NOMO-1 treated with dmso at 0.1 percent for 144 hours (cell line): Measurements from ENCODE around the gene MAPT.
"Not testable (repeated sequence)": the region's sequence is repeated elsewhere in the genome, so short reads cannot be mapped to it uniquely, and the experiment has no call there.

Experiments
- DNase-seq: peaks from one replicate; lab custom pipeline; 2025; ENCODE audit not compliant: unreplicated experiment; lab: John Stamatoyannopoulos, UW

MAPT gene

GRCh38 chr17:45896803-45897693 is 2.7 kb downstream of the MAPT start:
- DNase-seq, result no peak

- no peak for DNase-seq
Measured at GRCh38 chr17:45900136-45900535, 5.8 kb downstream of the MAPT start.

DNA sequence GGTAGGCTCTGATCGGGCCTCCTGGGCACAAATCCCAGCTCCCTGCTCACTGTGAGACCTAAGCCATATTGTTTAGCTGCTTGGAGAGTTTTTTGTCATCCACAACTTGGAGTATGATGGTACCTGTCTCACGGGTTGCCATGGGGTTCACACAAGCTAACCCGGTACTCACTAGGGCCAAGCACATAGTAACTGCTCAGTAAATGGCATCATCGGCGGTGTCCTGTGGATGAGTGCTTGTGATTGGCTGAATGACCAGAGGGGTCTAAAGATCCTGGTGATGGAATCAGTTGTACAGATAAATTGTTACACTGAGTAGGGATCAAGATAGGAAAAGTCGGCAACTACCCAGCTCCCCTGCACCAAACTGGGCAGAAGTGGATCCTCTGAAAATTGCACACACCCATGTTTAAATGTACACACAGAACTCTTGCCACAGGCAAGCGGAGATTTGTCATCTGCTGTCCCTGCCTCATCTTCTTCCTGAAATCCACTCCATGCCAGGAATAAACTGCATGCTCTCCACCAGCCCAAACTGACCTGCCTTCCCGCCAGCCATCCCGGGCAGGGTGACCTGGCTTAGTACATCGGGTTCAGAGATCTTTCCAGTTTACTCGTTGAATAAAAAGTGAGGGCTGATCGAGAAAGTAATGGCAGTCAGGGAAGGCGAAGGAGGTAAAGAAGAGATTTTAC is 6.5 kb downstream of the MAPT start:
- no peak for DNase-seq

DNA sequence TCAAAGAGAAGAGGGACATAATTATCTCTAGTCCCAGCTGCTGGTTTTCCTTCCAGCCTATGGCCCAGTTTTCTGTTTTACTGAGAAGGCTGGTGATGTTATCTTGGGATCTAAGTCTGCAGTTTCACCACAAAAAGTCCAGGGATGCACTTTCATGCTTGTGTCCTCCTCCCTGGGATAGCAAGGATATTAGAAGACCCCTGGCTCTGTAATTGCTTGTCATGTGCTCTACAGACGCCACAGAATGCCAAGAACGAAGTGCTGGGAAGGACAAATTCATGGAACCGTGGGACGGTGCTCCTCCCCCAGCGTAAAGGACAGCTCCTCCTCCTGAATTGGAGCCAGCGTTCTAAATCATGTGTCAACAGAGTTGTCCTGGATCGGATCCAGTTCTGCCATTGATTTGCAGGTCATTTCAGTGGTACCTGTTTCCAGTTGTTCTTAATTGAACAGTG is 8.6 kb downstream of the MAPT start:
- no peak for DNase-seq

DNA sequence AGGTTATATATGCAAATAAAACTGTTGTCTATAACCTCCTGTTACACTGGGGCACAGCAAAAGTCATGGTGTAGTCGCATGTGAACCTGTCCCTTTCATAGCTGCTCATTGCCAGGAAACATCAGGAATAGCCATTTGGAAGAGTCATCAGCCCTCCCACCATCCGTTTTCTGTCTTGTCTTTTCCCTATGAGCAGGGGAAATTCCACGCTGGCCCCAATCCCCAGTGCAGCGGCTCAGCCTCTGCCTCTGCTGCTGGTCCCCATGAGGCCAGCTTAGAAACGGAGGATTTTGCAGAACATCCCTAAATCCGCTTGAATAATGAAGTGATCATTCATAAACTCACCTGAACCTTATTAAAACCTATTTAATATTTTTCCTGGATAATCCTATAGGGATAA is 10.5 kb downstream of the MAPT start:
- no peak for DNase-seq

DNA sequence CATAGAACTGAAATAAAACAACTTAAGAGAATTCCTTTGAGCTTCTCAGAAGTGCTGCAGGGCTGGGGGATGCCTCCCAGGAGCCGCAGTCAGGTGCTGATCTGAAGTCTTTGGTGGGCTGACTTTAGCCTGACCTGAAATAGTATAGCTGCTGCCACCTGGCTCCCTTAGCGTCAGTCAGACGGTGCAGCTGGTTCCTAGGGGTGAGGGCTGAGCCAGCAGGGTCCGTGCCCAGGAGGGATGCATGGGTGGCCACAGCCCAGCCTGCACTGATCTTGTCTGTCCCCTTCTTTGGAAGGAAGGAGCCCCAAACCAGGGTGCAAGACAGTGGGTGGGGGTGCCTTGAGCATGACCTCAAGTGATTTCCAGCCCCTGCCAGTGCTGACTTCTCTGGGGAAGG is 11.5 kb downstream of the MAPT start:
- DNase-seq, result no peak

DNA sequence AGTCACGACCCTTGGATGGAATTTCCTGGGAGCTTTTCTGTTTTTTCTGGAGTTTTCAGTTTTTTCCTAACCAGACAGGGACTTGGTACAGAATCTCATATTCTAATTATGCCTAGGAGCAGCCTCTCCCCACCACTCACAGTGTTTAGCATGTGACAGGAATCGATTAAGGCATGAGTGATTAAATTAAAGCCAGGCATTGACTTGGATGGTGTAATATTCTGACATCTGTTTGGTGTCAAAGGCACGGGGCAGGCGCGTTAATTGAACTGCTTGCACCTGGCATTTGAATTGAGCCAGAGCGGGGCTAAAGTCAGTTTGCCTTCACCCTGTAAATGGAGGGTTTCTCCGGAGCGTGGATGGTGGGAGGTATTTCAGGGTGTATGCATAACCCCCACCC is 11.9 kb downstream of the MAPT start:
- no peak for DNase-seq

GRCh38 chr17:45906927-45907622 is 12.7 kb downstream of the MAPT start:
- no peak for DNase-seq

DNA sequence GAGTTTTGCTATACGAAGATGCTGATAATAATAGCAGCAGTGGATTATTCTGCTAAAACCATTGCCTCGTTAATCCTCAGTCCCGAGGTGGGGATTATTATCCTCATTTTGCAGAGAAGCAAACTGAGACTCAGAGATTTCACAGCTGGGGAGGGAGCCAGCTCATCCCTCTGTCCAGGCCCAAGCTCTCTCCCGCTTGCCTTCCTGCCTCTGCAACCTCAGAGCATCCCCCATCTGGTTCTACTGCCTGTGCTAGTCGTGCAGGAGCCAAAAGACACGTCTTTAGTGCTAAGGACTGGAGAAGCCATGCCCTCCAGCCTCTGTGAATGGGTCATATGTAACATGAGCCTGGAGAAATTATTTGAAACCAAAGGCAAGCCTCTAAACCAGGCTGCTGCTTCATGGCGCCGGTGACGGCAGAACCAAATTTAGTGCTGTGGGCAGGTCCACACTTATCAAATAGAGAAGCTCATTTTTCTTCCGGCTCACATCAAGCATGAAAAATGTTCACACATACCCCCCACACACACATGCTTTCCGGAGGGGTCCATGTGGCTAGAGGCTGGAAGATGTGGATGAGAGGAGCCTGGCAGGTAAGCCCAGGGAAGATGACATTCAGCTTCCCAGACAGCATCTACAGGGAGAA is 13.5 kb downstream of the MAPT start:
- DNase-seq, result no peak

DNA sequence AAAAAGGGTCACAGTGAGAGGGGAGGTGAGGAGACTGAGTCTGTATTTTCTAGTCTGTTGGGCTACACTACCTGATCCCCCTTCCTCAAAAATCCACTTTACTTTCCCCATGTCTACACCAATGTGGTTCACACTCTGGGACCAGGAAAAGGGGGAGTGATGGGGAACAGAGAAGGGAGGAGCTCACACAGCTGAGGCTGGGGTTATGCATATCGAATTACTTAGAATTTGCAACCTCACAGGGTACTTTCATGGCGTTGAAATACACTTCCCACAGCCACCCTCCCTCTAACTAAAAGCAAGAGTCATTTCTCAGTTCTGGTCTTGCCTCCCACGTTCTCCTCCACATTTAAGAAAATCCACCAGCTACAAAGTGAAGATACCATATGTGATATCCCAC is 14.1 kb downstream of the MAPT start:
- DNase-seq, result no peak

DNA sequence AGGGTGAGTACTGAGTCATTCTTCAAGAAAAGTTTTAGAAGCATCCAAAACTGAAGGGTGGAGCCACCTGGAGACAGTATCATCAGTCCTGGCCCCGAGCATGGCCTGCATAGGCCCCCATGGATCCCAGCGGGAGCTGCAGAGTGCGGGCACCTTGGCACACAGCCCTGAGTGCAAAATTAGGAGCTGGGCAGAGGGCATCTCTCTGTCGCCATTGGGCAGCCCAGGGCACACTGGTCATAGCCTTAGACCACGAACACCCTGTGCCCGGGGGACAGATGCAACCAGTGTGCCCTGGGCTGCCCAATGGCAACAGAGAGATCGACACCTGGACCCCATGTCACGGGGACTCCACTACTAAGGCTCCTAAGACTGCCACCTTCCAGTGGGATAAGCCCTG is 14.6 kb downstream of the MAPT start:
- DNase-seq, result no peak

- DNase-seq, result no peak
Measured at GRCh38 chr17:45910667-45911066, 16.3 kb downstream of the MAPT start.

GRCh38 chr17:45912319-45912718 is 18.0 kb downstream of the MAPT start:
- DNase-seq, result no peak

GRCh38 chr17:45913030-45913429 is 18.7 kb downstream of the MAPT start:
- DNase-seq, result not testable (repeated sequence)

GRCh38 chr17:45914047-45914717 is 19.8 kb downstream of the MAPT start:
- no peak for DNase-seq

DNA sequence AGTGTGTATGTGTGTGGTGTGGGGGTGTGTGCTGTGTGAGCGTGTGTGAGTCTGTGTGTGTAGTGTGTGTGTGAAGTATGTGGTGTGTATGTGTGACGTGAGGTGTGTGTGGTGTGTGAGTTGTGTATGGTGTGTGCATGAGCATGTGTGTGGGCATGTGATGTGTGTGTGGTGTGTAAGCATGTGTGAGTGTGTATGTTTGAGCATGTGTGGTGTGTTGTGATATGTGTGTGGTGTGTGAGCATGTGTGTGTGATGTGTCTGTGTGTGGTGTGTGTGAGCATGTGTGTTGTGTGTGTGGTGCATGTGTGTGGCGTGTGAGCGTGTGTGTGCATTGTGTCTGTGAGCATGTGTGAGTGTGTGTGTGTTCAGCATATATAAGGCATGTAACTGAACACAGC is 20.9 kb downstream of the MAPT start:
- no peak for DNase-seq

DNA sequence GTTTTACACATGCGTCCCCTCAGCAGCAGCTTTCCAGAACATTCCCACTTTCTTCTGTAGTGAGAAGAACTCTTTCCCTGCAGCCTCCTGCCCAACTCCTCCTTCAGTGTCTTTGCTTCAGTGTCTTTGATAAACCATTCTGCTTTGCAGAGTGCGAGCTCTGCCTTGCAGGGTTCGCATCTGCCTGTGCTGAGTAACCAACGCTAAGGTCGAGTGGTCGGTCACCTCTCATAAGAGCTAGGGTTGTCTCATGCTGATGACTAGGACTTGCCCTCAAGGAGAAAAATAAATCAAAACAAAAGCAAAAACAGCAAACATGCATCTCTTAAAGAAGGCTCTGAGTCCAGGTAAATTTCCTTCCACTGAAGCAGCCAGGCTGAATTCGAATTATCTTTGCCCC is 22.7 kb downstream of the MAPT start:
- no peak for DNase-seq

GRCh38 chr17:45918241-45918745 is 23.9 kb downstream of the MAPT start:
- no peak for DNase-seq

DNA sequence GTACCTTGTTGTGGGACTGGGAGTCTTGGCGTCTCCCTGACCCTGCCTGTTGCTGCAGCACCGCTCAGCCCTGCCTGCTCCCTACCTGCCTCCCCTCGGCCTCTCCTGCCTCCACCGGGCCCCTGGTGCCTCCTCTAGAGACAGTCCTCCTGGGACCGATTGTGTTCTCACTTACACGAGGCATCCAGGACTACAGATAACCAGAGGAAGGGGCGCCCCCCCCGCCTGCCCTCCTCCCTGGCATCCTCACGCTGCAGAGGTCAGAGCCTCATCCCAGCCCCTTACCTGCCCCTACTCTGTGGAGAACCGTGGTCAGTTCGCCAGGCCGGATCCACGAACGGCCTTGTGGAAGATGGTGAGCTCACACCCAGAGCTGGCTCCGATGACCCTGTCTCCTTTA is 24.8 kb downstream of the MAPT start:
- DNase-seq, result no peak

- no peak for DNase-seq
Measured at GRCh38 chr17:45920083-45920482, 25.7 kb downstream of the MAPT start.
